Left ventricle myocardium superior (tissue), 1 donor: Measurements from ENCODE around the gene FAHD1. TPM values are rescaled to one million over a fixed set of nuclear protein-coding genes. Genes with fewer than 3 reads are reported as not detected.

ENCODE experiments used
- ATAC-seq: fragments of 200-7000 bp; cut with Tn5 transposase; one replicate; pipeline ENCODE4 v1.9.1; 2020; ENCODE audit warnings: mild to moderate bottlenecking, moderate library complexity
- DNase-seq: peaks from one replicate; pipeline ENCODE4 v3.0.0-alpha.2; 2020
- intact Hi-C: fragments of 100-400 bp; cut with micrococcal nuclease; formaldehyde crosslinking; loops from one replicate; pipeline ENCODE4 v1.11.0; 2022
- long read RNA-seq: library from polyadenylated mRNA; unstranded; transcript quantifications from one replicate; pipeline ENCODE4 v2.0.0, GENCODE V29; 2021
- total RNA-seq: library from RNA; stranded (reverse); fragmentation: NEBNext Ultra II Directional; extraction: Animal tissue kit (Norgen Biotek cat#: 25700); gene quantifications from one replicate; pipeline ENCODE4 v1.2.1, GENCODE V29; 2021
- donor health status: DM: no; HTN: yes; CAD: no; lungs with severe emphysema.

FAHD1 gene
- total RNA-seq = 30.0 TPM
- long read RNA-seq, transcript FAHD1-203 (1 exons, 1,974 nt) = major isoform, 58 of 60 reads
- long read RNA-seq, partial matches to known transcripts = 0 of 60 reads
- long read RNA-seq, other reads (novel, unspliced or antisense) = 1 of 60 reads

DNA sequence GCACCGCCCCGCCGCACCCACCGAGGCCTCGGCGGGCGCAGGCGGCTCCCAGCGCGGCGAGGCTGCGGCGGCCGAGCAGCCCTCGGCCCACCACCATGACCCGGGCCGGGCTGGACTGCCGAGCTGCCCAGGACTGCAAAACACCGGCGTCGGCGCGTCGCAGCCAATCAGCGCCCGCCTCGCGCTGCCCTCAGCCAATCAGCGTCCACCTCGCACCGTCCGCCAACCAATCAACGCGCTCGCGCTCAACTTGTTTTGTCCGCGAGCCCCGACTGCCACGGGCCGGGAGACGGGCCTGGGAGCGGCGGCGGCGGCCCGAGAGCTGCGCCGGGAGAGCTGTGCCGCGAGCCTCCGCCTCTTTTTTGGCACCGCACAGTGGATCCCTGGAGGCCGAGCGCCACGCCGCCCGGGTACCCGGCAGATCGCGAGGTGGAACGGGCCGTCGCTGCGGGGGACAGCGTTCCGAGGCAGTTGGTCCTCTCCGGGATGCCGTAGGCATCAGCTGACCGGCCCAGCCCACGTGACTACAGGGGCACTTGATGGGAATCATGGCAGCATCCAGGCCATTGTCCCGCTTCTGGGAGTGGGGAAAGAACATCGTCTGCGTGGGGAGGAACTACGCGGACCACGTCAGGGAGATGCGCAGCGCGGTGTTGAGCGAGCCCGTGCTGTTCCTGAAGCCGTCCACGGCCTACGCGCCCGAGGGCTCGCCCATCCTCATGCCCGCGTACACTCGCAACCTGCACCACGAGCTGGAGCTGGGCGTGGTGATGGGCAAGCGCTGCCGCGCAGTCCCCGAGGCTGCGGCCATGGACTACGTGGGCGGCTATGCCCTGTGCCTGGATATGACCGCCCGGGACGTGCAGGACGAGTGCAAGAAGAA lies at the start of gene FAHD1, which contains the start of gene HAGH:
TSS of gene FAHD1 (plus strand) at position 516 of the 883 bp plus-strand sequence. CDS start at position 549, 33 bp downstream.
TSS of gene HAGH (minus strand) at position 135 of the 883 bp plus-strand sequence. CDS start at position 97, 38 bp downstream.
- ATAC-seq (peak; percentile 95), DNase-seq (peak; percentile 97)
- intact Hi-C loops = no loop called here

- DNase-seq (peak; percentile 41), ATAC-seq (no peak)
- intact Hi-C loops = no loop called here
Observed at GRCh38 chr16:1777375-1778199, 49.4 kb upstream of the FAHD1 start.

DNA sequence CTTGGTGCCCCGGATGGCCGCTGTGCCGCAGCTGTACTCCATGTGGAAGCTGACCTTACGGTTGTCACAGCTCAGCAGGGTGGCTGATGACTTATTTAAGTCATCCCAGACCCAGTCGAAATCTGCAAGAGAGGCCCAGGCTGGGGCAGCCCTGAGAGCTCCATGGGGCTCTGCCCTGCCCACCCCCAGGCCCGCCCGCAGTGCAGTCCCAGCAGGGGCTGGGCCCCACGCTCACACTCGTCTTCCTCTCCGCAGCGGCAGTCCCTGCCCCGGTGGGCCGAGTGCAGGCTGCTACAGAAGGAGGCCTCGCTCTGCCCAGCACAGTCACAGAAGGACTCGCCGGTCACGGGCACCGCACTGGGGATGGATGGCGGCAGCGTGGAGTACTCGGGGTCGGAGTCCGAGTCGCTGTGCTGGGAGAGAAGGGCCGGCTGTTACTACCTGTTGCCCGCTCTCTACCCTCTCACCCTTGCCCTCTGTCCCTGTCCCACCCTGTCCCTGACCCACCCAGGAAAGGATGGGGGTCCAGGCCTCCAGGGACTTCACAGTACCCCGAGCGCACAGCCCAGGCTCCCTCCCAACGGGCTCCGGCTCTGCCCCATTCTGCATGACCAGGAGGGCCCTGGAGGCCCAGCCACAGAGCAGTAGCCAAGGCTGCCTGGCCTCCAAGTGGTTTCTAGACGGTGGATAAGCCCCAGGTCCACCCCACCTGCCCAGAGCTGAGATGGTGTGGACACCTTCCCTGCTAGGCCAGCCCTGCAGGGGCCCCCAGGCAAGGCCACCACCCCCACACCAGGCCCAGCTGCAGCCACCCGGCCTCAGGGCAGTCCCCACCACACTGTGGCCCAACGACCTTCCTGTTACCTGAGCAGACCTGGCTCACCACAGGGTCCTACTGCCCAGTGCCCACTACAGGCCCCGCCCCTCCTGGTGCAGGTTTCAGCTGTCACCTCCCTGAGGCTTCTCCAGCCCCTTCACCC lies 48.5 kb upstream of the FAHD1 start:
- intact Hi-C loops = no loop called here
- ATAC-seq (no peak), DNase-seq (no peak)

GRCh38 chr16:1779234-1779701 lies 47.7 kb upstream of the FAHD1 start:
- intact Hi-C loops = no loop called here
- no peak for ATAC-seq
- peak; percentile 26 for DNase-seq

GRCh38 chr16:1779741-1780676 lies 47.0 kb upstream of the FAHD1 start:
- intact Hi-C loops = no loop called here
- ATAC-seq (no peak), DNase-seq (peak; percentile 29)

DNA sequence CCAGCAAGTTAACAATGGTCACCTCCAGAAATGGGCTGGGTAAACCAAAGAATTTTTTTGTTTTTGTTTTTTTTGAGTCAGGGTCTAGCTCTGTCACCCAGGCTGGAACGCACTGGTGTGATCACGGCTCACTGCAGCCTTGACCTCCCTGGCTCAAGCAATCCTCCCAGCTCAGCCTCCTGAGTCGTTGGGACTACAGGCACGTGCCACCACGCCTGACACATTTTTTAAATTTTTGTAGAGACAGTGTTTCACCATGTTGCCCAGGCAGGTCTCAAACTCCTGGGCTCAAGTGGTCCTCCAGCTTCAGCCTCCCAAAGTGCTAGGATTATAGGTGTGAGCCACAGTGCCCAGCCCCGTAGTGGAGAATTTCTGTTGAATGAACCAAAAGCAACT lies 46.3 kb upstream of the FAHD1 start:
- intact Hi-C loops = no loop called here
- DNase-seq = no peak
- no peak for ATAC-seq

- intact Hi-C loops = no loop called here
- peak; percentile 36 for DNase-seq
- ATAC-seq = no peak
Observed at GRCh38 chr16:1781254-1781653, 45.8 kb upstream of the FAHD1 start.

GRCh38 chr16:1781758-1782407 lies 45.1 kb upstream of the FAHD1 start:
- ATAC-seq = no peak
- DNase-seq = peak; percentile 45
- intact Hi-C loops = no loop called here

DNA sequence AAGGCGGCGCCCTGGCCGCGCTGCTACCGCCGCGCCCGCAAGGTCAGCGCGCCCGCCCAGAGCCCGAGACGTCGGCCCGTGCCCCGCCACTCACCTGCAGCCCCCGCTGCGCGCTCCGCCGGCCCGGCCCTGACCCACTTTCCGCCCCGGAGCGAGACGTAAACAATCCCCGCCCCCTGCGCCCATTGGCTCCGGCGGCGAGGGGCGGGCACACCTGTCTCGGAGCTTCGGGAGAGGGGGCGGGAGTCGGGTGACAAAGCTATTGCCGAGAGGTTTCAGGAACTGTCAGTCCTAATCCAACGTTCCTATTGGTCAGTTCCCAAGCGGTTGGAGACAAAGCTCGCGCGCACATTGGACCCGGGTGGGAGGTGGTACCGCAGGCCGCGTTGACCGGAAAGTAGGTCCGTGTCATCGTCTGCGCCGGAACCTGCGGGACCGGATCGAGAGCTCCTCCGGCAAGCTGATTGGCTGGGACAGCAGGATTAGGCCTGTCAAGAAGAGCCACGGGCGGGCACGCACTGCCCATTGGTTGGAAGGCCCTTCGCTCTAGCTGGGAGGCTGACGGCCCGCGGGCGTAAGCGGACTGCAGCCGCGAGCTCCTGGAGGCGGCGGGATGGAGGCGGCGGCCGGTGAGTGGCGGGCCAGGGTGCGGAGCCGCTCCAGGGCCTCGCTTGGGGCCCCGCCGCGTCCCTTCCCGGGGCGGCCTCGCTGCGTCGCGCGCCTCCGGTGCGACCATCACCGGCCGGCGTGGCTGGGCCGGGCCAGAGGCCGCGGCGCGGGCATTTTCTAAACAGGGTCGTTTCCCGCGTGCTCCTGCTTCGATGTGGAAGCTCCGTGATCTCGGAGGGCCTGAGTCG lies 44.4 kb upstream of the FAHD1 start, which contains the start of the genes NUBP2 and SPSB3:
TSS of gene NUBP2 (plus strand) at position 553 of the 857 bp plus-strand sequence. CDS start at position 614, 61 bp downstream.
TSS of gene SPSB3 (minus strand) at position 164 of the 857 bp plus-strand sequence. CDS start 1,088 bp downstream, outside the sequence.
- peak; percentile 93 for ATAC-seq
- intact Hi-C loops = no loop called here

GRCh38 chr16:1784977-1785845 lies 41.8 kb upstream of the FAHD1 start:
- ATAC-seq (no peak), DNase-seq (peak; percentile 19)
- intact Hi-C loops = no loop called here

More for the DNA sequence above, 44.4 kb upstream of the FAHD1 start, which contains the start of the genes NUBP2 and SPSB3:
- DNase-seq = peak; percentile 100

- intact Hi-C loops = no loop called here
- DNase-seq = peak; percentile 27
Observed at GRCh38 chr16:1785846-1786170, 41.2 kb upstream of the FAHD1 start.

DNA sequence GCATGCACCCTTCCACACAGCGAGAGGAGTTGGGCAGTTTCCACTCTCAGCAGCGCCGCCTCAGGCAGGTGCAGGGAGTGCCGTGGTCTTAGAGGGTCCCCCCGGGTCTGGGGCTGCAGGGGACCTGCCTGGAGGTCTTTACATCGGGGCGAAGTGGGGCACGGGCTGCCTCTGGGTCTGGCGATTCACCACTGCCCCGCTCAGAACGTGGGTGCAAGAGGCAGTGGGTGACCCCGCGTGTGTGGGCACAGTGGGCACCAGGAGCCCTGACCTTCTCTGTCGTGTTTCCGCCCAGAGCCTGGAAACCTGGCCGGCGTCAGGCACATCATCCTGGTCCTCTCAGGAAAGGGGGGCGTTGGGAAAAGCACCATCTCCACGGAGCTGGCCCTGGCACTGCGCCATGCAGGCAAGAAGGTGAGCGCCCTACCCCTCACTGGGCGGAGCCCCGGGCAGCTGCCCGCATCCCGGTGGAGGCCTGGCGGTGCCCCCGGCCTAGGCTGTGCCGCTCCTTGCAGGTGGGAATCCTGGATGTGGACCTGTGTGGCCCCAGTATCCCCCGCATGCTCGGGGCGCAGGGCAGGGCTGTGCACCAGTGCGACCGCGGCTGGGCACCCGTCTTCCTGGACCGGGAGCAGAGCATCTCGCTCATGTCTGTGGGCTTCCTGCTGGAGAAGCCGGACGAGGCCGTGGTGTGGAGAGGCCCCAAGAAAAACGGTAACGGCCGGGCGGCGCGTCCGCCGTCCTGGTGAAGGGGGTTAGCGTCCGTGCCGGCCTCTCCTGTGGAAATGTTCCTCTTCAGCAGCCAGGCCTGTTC lies 40.6 kb upstream of the FAHD1 start:
- ATAC-seq = no peak
- peak; percentile 29 for DNase-seq
- intact Hi-C loops = no loop called here

More at GRCh38 chr16:1785846-1786170, 41.2 kb upstream of the FAHD1 start:
- no peak for ATAC-seq

GRCh38 chr16:1787056-1787321 lies 40.0 kb upstream of the FAHD1 start:
- DNase-seq (peak; percentile 19), ATAC-seq (no peak)
- intact Hi-C loops = no loop called here
